OCI-LY3 (cell line): Measurements from ENCODE around the gene PGM1.

ENCODE experiments used
- CTCF ChIP-seq: fragments of 200-600, 300-600 bp; sonication (generic); IDR thresholded peaks from 2 replicates; pipeline ENCODE4 v1.5.1; 2014; ENCODE audit warnings: antibody characterized with exemption, low read length, low read depth
- EZH2phosphoT487 ChIP-seq: fragments of 200-600 bp; shearing (Covaris generic); IDR thresholded peaks from 2 replicates; pipeline ENCODE4 v1.6.1; 2018; ENCODE audit warnings: antibody characterized with exemption, mixed run types, low read depth

- TF ChIP-seq CTCF (no peak), EZH2phosphoT487 (no peak)
Measured at GRCh38 chr1:63668298-63668697, 75.1 kb downstream of the PGM1 start.
